ENCODE results near the gene EIF4H. TPM values are rescaled to one million over a fixed set of nuclear protein-coding genes. Genes with fewer than 3 reads are reported as not detected.
A peak's percentile ranks its signal among the peaks of the same experiment; 100 is the strongest.
"Not testable (repeated sequence)": the region's sequence is repeated elsewhere in the genome, so short reads cannot be mapped to it uniquely, and the experiment has no call there.

Gene EIF4H
- total RNA-seq, 2 experiments from 2014 or later: 400 to 410 TPM

- DNase-seq: no peak
- Mint-ChIP-seq H3K36me3 (no peaks in the 10 kb centered on the region), H3K4me3 (no peak overlapping the region), H3K27ac (no peak overlapping the region), H3K4me1 (ENCODE audit: low read depth) (no peaks in the 10 kb centered on the region), H3K27me3 (peaks cover 2% of the 10 kb centered on the region), H3K9me3 (peaks cover 2% of the 10 kb centered on the region)
- ChIA-PET CTCF (interaction anchor here (0.6 kb wide), 1 partner anchor 23 kb away, joined by 3 read pairs; no protein-coding TSS in a partner anchor), POLR2A (no interaction called here)
- intact Hi-C loops (cut with micrococcal nuclease): no loop called here
These were observed 24.6 kb upstream of the EIF4H start for GRCh38 chr7:74149603-74150002.

- DNase-seq: no peak
- POLR2A ChIA-PET: no interaction called here
- no peaks in the 10 kb centered on the region for H3K9me3 Mint-ChIP-seq
- H3K36me3 Mint-ChIP-seq: no peaks in the 10 kb centered on the region
- no peak overlapping the region for H3K4me3 Mint-ChIP-seq
- CTCF ChIA-PET: no interaction called here
- H3K27ac Mint-ChIP-seq: no peak overlapping the region
- peaks cover 2% of the 10 kb centered on the region for H3K27me3 Mint-ChIP-seq
- intact Hi-C loops (cut with micrococcal nuclease): no loop called here
- no peaks in the 10 kb centered on the region for H3K4me1 Mint-ChIP-seq (ENCODE audit: low read depth)
These were observed 20.4 kb upstream of the EIF4H start for GRCh38 chr7:74153736-74154135.

GRCh38 chr7:74155810-74156395, 18.3 kb upstream of the EIF4H start:
- no peaks in the 10 kb centered on the region for H3K36me3 Mint-ChIP-seq
- peaks cover 2% of the 10 kb centered on the region for H3K27me3 Mint-ChIP-seq
- no peaks in the 10 kb centered on the region for H3K9me3 Mint-ChIP-seq
- H3K4me1 Mint-ChIP-seq (ENCODE audit: low read depth): no peaks in the 10 kb centered on the region
- no peak for DNase-seq
- ChIA-PET CTCF (no interaction called here), POLR2A (no interaction called here)
- no peak overlapping the region for H3K4me3 Mint-ChIP-seq
- intact Hi-C loops (cut with micrococcal nuclease): no loop called here
- no peak overlapping the region for H3K27ac Mint-ChIP-seq

- H3K4me3 Mint-ChIP-seq: no peak overlapping the region
- H3K4me1 Mint-ChIP-seq (ENCODE audit: low read depth): no peaks in the 10 kb centered on the region
- H3K9me3 Mint-ChIP-seq: no peaks in the 10 kb centered on the region
- H3K36me3 Mint-ChIP-seq: no peaks in the 10 kb centered on the region
- ChIA-PET CTCF (no interaction called here), POLR2A (no interaction called here)
- no peak overlapping the region for H3K27ac Mint-ChIP-seq
- H3K27me3 Mint-ChIP-seq: no peaks in the 10 kb centered on the region
- intact Hi-C loops (cut with micrococcal nuclease): no loop called here
- no peak for DNase-seq
These were observed 16.6 kb upstream of the EIF4H start for GRCh38 chr7:74157605-74158004.

- H3K9me3 Mint-ChIP-seq: no peaks in the 10 kb centered on the region
- intact Hi-C loops (cut with micrococcal nuclease): no loop called here
- CTCF ChIA-PET: interaction anchor here (0.6 to 1.2 kb wide), 3 partner anchors 10 to 236 kb away, joined by 3 to 6 read pairs (median 3); no protein-coding TSS in a partner anchor
- POLR2A ChIA-PET: no interaction called here
- H3K4me3 Mint-ChIP-seq: no peak overlapping the region
- no peaks in the 10 kb centered on the region for H3K4me1 Mint-ChIP-seq (ENCODE audit: low read depth)
- no peaks in the 10 kb centered on the region for H3K27me3 Mint-ChIP-seq
- H3K27ac Mint-ChIP-seq: no peak overlapping the region
- DNase-seq: no peak
- no peaks in the 10 kb centered on the region for H3K36me3 Mint-ChIP-seq
These were observed 9.1 kb upstream of the EIF4H start for GRCh38 chr7:74164985-74165456.

- DNase-seq: no peak
- Mint-ChIP-seq H3K9me3 (no peaks in the 10 kb centered on the region), H3K27me3 (no peaks in the 10 kb centered on the region), H3K36me3 (no peaks in the 10 kb centered on the region), H3K4me1 (ENCODE audit: low read depth) (no peaks in the 10 kb centered on the region), H3K27ac (no peak overlapping the region), H3K4me3 (no peak overlapping the region)
- CTCF ChIA-PET: interaction anchor here (1.1 to 1.2 kb wide), 2 partner anchors 98 to 235 kb away, joined by 3 read pairs; no protein-coding TSS in a partner anchor
- intact Hi-C loops (cut with micrococcal nuclease): no loop called here
- POLR2A ChIA-PET: no interaction called here
These were observed 8.1 kb upstream of the EIF4H start for GRCh38 chr7:74165867-74166593.

- POLR2A ChIA-PET; DNase-seq; intact Hi-C loops (cut with micrococcal nuclease); H3K9me3 Mint-ChIP-seq; H3K36me3 Mint-ChIP-seq; H3K27ac Mint-ChIP-seq; H3K4me1 Mint-ChIP-seq (ENCODE audit: low read depth); H3K27me3 Mint-ChIP-seq; H3K4me3 Mint-ChIP-seq; CTCF ChIA-PET: not testable (repeated sequence)
These were observed 6.8 kb upstream of the EIF4H start for GRCh38 chr7:74167324-74167723.

GRCh38 chr7:74173074-74173473, 1.1 kb upstream of the EIF4H start:
- DNase-seq: no peak
- peaks cover 19% of the 10 kb centered on the region for H3K36me3 Mint-ChIP-seq
- H3K27ac Mint-ChIP-seq: peak overlapping the region; percentile 71
- POLR2A ChIA-PET: interaction anchor here (0.9 to 2.6 kb wide), 3 partner anchors 33 to 89 kb away, joined by 4 to 7 read pairs (median 4); partner anchors contain the start of gene LIMK1
- no peaks in the 10 kb centered on the region for H3K27me3 Mint-ChIP-seq
- H3K4me1 Mint-ChIP-seq (ENCODE audit: low read depth): peaks cover 30% of the 10 kb centered on the region
- CTCF ChIA-PET: interaction anchor here (0.7 to 1.3 kb wide), 2 partner anchors 24 to 105 kb away, joined by 3 to 7 read pairs; no protein-coding TSS in a partner anchor
- H3K4me3 Mint-ChIP-seq: peak overlapping the region; percentile 79
- no peaks in the 10 kb centered on the region for H3K9me3 Mint-ChIP-seq
- intact Hi-C loops (cut with micrococcal nuclease): loop anchor here (1.0 to 10.0 kb wide), 3 partner anchors 79 to 328 kb away; partner anchors contain the start of genes LIMK1 and METTL27

- H3K4me3 Mint-ChIP-seq: peak overlapping the region; percentile 79
- POLR2A ChIA-PET: interaction anchor here (0.9 to 2.6 kb wide), 3 partner anchors 33 to 90 kb away, joined by 4 to 7 read pairs (median 4); partner anchors contain the start of gene LIMK1
- intact Hi-C loops (cut with micrococcal nuclease): loop anchor here (1.0 to 10.0 kb wide), 3 partner anchors 79 to 329 kb away; partner anchors contain the start of genes LIMK1 and METTL27
These were observed 678 bp upstream of the EIF4H start for GRCh38 chr7:74173491-74173865.

GRCh38 chr7:74174606-74175082, 488 bp downstream of the EIF4H start:
- Mint-ChIP-seq H3K27ac (peak overlapping the region; percentile 89), H3K4me1 (ENCODE audit: low read depth) (peaks cover 44% of the 10 kb centered on the region), H3K36me3 (peaks cover 26% of the 10 kb centered on the region), H3K4me3 (peak overlapping the region; percentile 88), H3K27me3 (no peaks in the 10 kb centered on the region), H3K9me3 (no peaks in the 10 kb centered on the region)
- ChIA-PET POLR2A (interaction anchor here (1.1 to 2.6 kb wide), 3 partner anchors 81 to 436 kb away, joined by 3 to 7 read pairs (median 4); partner anchors contain the start of genes ABHD11 and LIMK1), CTCF (interaction anchor here (0.6 to 2.0 kb wide), 5 partner anchors 9 to 790 kb away, joined by 3 to 7 read pairs (median 6); partner anchors contain the start of gene CASTOR2)
- intact Hi-C loops (cut with micrococcal nuclease): loop anchor here (2.0 to 10.0 kb wide), 4 partner anchors 92 to 330 kb away; partner anchors contain the start of genes GTF2IRD1, LIMK1 and METTL27
- DNase-seq: peak; percentile 58

More at GRCh38 chr7:74173491-74173865, 678 bp upstream of the EIF4H start:
- peaks cover 19% of the 10 kb centered on the region for H3K36me3 Mint-ChIP-seq
- peaks cover 33% of the 10 kb centered on the region for H3K4me1 Mint-ChIP-seq (ENCODE audit: low read depth)
- no peaks in the 10 kb centered on the region for H3K9me3 Mint-ChIP-seq
- peak overlapping the region; percentile 71 for H3K27ac Mint-ChIP-seq
- DNase-seq: no peak
- H3K27me3 Mint-ChIP-seq: no peaks in the 10 kb centered on the region
- CTCF ChIA-PET: interaction anchor here (0.7 to 2.0 kb wide), 4 partner anchors 10 to 228 kb away, joined by 3 to 7 read pairs (median 6); no protein-coding TSS in a partner anchor

GRCh38 chr7:74175340-74175739, 1.2 kb downstream of the EIF4H start:
- peaks cover 50% of the 10 kb centered on the region for H3K4me1 Mint-ChIP-seq (ENCODE audit: low read depth)
- CTCF ChIA-PET: interaction anchor here (0.6 to 2.0 kb wide), 4 partner anchors 8 to 789 kb away, joined by 3 to 6 read pairs (median 4); partner anchors contain the start of gene CASTOR2
- H3K36me3 Mint-ChIP-seq: peaks cover 26% of the 10 kb centered on the region
- no peaks in the 10 kb centered on the region for H3K9me3 Mint-ChIP-seq
- POLR2A ChIA-PET: interaction anchor here (1.1 to 2.6 kb wide), 4 partner anchors 18 to 437 kb away, joined by 3 to 7 read pairs (median 4); partner anchors contain the start of genes ABHD11 and LIMK1
- no peaks in the 10 kb centered on the region for H3K27me3 Mint-ChIP-seq
- peak overlapping the region; percentile 89 for H3K27ac Mint-ChIP-seq
- intact Hi-C loops (cut with micrococcal nuclease): loop anchor here (2.0 to 10.0 kb wide), 3 partner anchors 107 to 331 kb away; partner anchors contain the start of genes GTF2IRD1 and METTL27
- peak overlapping the region; percentile 88 for H3K4me3 Mint-ChIP-seq
- DNase-seq: no peak

- no peaks in the 10 kb centered on the region for H3K9me3 Mint-ChIP-seq
- H3K4me1 Mint-ChIP-seq (ENCODE audit: low read depth): peaks cover 61% of the 10 kb centered on the region
- H3K27ac Mint-ChIP-seq: peak overlapping the region; percentile 74
- no peak for DNase-seq
- ChIA-PET CTCF (no interaction called here), POLR2A (no interaction called here)
- peaks cover 28% of the 10 kb centered on the region for H3K36me3 Mint-ChIP-seq
- H3K4me3 Mint-ChIP-seq: peak overlapping the region; percentile 88
- no peaks in the 10 kb centered on the region for H3K27me3 Mint-ChIP-seq
- intact Hi-C loops (cut with micrococcal nuclease): loop anchor here (10.0 kb wide), 1 partner anchor 332 kb away; the partner anchor contains the start of gene METTL27
These were observed 2.4 kb downstream of the EIF4H start for GRCh38 chr7:74176555-74176954.

Data from activated CD4-positive, alpha-beta memory T cell treated with anti-CD3 and anti-CD28 coated beads for 36 hours (primary cell).